ENCODE measurements around the gene KRT17. TPM values are rescaled to one million over a fixed set of nuclear protein-coding genes. Genes with fewer than 3 reads are reported as not detected.
"Not testable (repeated sequence)": the region's sequence is repeated elsewhere in the genome, so short reads cannot be mapped to it uniquely, and the experiment has no call there.

Gene KRT17
- total and polyA plus RNA-seq, 5 donors from 2014 or later, result not detected

GRCh38 chr17:41585301-41586056, 38.9 kb downstream of the KRT17 start:
- Mint-ChIP-seq H3K4me1 (no peaks in the 10 kb centered on the region), H3K4me3 (no peak overlapping the region), H3K9me3 (no peaks in the 10 kb centered on the region), H3K27ac (no peak overlapping the region), H3K36me3 (no peaks in the 10 kb centered on the region), H3K27me3 (peaks cover 18% of the 10 kb centered on the region)
- Histone ChIP-seq H3K36me3 (ENCODE audit: control insufficient read depth, insufficient read depth, low read length) (no peaks in the 10 kb centered on the region), H3K27me3 (ENCODE audit: control insufficient read depth, insufficient read depth, low read length) (no peaks in the 10 kb centered on the region), H3K27ac (ENCODE audit: insufficient read depth, low read length, poor library complexity, severe bottlenecking) (no peak overlapping the region), H3K9me3 (ENCODE audit: control insufficient read depth in 2 of 2, low read length in 2 of 2) (no peaks in the 10 kb centered on the region), H3K4me1 (ENCODE audit: control insufficient read depth, insufficient read depth, low read length, poor library complexity, severe bottlenecking) (no peaks in the 10 kb centered on the region), H3K4me3 (ENCODE audit: low read depth, low read length) (no peak overlapping the region)
- ATAC-seq (ENCODE audit: low read depth in 2 of 2) (no peak), DNase-seq (no peak)

DNA sequence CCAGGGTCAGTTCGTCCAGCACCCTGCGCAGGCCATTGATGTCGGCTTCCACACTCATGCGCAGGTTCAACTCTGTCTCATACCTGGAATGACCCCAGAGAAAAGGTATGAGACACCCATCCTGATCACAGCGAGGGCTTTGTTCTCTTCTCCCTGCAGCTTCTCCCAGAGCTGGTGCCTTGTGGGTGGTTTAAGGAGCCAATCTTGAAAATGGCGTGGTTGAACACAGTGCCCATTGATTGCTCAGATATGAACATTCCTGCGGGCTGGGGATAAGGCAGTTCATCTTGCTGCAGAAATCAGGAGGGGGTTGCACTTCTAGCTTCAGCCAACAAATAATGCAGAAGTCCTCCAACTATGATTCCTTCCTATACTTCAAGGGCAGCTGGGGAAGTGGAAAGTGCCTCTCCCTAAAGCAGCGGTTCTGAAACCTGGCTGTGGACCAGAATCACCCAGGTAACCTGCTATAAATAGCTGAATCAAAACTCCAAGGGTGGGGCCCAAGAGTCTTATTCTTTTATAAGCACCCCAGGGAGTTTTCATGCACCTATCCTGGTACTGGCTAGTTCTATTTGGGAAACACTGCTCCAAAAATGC, 39.9 kb downstream of the KRT17 start:
- not testable (repeated sequence) for H3K4me1 Mint-ChIP-seq; H3K9me3 Mint-ChIP-seq; H3K4me3 ChIP-seq (ENCODE audit: low read depth, low read length); H3K36me3 ChIP-seq (ENCODE audit: control insufficient read depth, insufficient read depth, low read length); H3K36me3 Mint-ChIP-seq; H3K27me3 ChIP-seq (ENCODE audit: control insufficient read depth, insufficient read depth, low read length); H3K4me3 Mint-ChIP-seq; ATAC-seq (ENCODE audit: low read depth in 2 of 2); H3K27ac Mint-ChIP-seq; H3K4me1 ChIP-seq (ENCODE audit: control insufficient read depth, insufficient read depth, low read length, poor library complexity, severe bottlenecking); H3K9me3 ChIP-seq (ENCODE audit: control insufficient read depth in 2 of 2, low read length in 2 of 2); H3K27ac ChIP-seq (ENCODE audit: insufficient read depth, low read length, poor library complexity, severe bottlenecking); DNase-seq
- peaks cover 19% of the 10 kb centered on the region for H3K27me3 Mint-ChIP-seq

GRCh38 chr17:41583137-41584127, 40.9 kb downstream of the KRT17 start:
- no peak for ATAC-seq (ENCODE audit: low read depth in 2 of 2)
- H3K9me3 ChIP-seq (ENCODE audit: control insufficient read depth in 2 of 2, low read length in 2 of 2), result no peaks in the 10 kb centered on the region
- DNase-seq, result no peak
- H3K27me3 Mint-ChIP-seq, result peaks cover 22% of the 10 kb centered on the region
- H3K9me3 Mint-ChIP-seq, result no peaks in the 10 kb centered on the region
- no peak overlapping the region for H3K27ac ChIP-seq (ENCODE audit: insufficient read depth, low read length, poor library complexity, severe bottlenecking)
- H3K4me1 ChIP-seq (ENCODE audit: control insufficient read depth, insufficient read depth, low read length, poor library complexity, severe bottlenecking), result no peaks in the 10 kb centered on the region
- H3K4me3 Mint-ChIP-seq, result no peak overlapping the region
- H3K4me3 ChIP-seq (ENCODE audit: low read depth, low read length), result no peak overlapping the region
- H3K36me3 Mint-ChIP-seq, result peaks cover 4% of the 10 kb centered on the region
- H3K27ac Mint-ChIP-seq, result peak overlapping the region in 1 of 3 donors; percentile 9
- no peaks in the 10 kb centered on the region for H3K27me3 ChIP-seq (ENCODE audit: control insufficient read depth, insufficient read depth, low read length)
- H3K4me1 Mint-ChIP-seq, result no peaks in the 10 kb centered on the region
- H3K36me3 ChIP-seq (ENCODE audit: control insufficient read depth, insufficient read depth, low read length), result no peaks in the 10 kb centered on the region

- not testable (repeated sequence) for H3K36me3 ChIP-seq (ENCODE audit: control insufficient read depth, insufficient read depth, low read length); H3K27me3 ChIP-seq (ENCODE audit: control insufficient read depth, insufficient read depth, low read length); H3K27ac Mint-ChIP-seq; ATAC-seq (ENCODE audit: low read depth in 2 of 2); H3K27ac ChIP-seq (ENCODE audit: insufficient read depth, low read length, poor library complexity, severe bottlenecking); DNase-seq; H3K9me3 Mint-ChIP-seq; H3K36me3 Mint-ChIP-seq; H3K4me1 ChIP-seq (ENCODE audit: control insufficient read depth, insufficient read depth, low read length, poor library complexity, severe bottlenecking); H3K9me3 ChIP-seq (ENCODE audit: control insufficient read depth in 2 of 2, low read length in 2 of 2); H3K4me3 ChIP-seq (ENCODE audit: low read depth, low read length); H3K4me1 Mint-ChIP-seq; H3K4me3 Mint-ChIP-seq
- peaks cover 26% of the 10 kb centered on the region for H3K27me3 Mint-ChIP-seq
These were observed 42.1 kb downstream of the KRT17 start for GRCh38 chr17:41582061-41582968.

DNA sequence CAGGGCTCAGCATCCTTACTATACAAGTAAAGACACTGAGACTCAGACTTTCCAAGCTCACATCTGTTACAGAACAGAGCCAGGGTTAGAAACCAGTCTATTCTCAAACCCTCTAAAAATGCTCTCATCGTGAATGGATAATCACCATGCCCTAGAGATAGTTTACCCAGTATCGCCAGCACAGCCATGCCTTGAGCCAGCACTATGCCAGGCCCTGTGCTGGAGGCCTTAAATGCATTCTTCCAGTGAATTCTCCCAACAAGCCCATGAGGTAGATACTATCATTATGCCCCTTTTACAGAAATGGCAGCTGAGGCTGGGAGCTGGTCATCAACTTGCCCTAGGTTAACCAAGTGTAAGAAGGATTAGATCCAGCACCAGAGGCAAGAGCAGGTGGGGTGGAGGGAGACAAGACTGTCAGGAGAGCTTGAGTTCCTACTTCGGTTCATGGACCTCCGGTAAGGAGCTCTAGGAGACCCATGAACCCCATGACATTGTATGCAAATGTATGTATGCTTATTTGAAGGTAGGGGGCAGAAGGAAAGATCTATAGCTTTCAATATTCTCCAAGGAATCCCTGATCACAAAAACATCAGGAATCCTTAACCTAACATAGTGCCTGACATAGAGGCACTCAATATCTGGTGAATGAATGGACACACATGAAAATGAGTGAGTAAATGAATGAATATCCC, 42.9 kb downstream of the KRT17 start:
- no peak for ATAC-seq (ENCODE audit: low read depth in 2 of 2)
- H3K27me3 Mint-ChIP-seq, result peaks cover 26% of the 10 kb centered on the region
- no peak overlapping the region for H3K27ac ChIP-seq (ENCODE audit: insufficient read depth, low read length, poor library complexity, severe bottlenecking)

DNA sequence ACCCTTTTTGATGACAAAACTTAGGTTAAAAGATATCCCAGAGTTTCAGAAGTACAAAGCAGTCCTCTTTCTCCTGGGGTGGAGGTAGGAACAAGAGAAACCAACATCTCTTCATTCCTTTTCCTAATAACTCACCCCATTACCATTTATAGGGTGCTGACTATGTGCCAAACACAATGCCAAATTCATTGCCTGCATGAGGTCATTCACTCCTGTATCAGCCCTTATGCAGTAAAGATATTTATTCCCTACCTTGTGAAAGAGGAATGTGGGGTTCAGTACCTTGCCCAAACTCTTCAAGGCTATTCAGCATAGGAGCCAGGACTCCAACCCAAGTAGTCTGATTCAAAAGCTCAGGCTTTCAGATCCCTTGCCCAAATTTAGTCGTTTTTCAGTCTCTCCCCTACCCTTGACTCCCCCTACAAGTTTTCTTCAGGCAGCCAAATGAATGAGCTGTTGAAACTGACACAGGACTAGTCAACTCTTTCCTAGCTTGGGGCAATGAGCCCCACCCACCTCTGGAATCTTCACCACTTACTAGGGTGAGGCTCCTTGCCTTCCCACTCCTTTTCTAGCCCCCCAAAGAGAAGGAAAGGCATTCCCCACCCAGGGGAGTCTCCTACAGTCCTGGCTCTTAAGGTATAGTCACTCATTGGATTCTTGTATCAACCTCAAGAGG, 43.5 kb downstream of the KRT17 start:
- H3K9me3 Mint-ChIP-seq, result no peaks in the 10 kb centered on the region
- H3K4me3 ChIP-seq (ENCODE audit: low read depth, low read length), result no peak overlapping the region
- no peaks in the 10 kb centered on the region for H3K4me1 Mint-ChIP-seq
- no peaks in the 10 kb centered on the region for H3K27me3 ChIP-seq (ENCODE audit: control insufficient read depth, insufficient read depth, low read length)
- peaks cover 31% of the 10 kb centered on the region for H3K27me3 Mint-ChIP-seq
- peaks cover 4% of the 10 kb centered on the region for H3K36me3 Mint-ChIP-seq
- no peaks in the 10 kb centered on the region for H3K36me3 ChIP-seq (ENCODE audit: control insufficient read depth, insufficient read depth, low read length)
- ATAC-seq (ENCODE audit: low read depth in 2 of 2), result no peak
- no peaks in the 10 kb centered on the region for H3K4me1 ChIP-seq (ENCODE audit: control insufficient read depth, insufficient read depth, low read length, poor library complexity, severe bottlenecking)
- H3K4me3 Mint-ChIP-seq, result no peak overlapping the region
- H3K27ac ChIP-seq (ENCODE audit: insufficient read depth, low read length, poor library complexity, severe bottlenecking), result no peak overlapping the region
- no peak overlapping the region for H3K27ac Mint-ChIP-seq
- DNase-seq, result no peak
- no peaks in the 10 kb centered on the region for H3K9me3 ChIP-seq (ENCODE audit: control insufficient read depth in 2 of 2, low read length in 2 of 2)

More for the DNA sequence above, 42.9 kb downstream of the KRT17 start:
- Mint-ChIP-seq H3K27ac (no peak overlapping the region), H3K9me3 (no peaks in the 10 kb centered on the region), H3K4me1 (no peaks in the 10 kb centered on the region), H3K4me3 (no peak overlapping the region), H3K36me3 (peaks cover 4% of the 10 kb centered on the region)
- Histone ChIP-seq H3K4me1 (ENCODE audit: control insufficient read depth, insufficient read depth, low read length, poor library complexity, severe bottlenecking) (no peaks in the 10 kb centered on the region), H3K4me3 (ENCODE audit: low read depth, low read length) (no peak overlapping the region), H3K36me3 (ENCODE audit: control insufficient read depth, insufficient read depth, low read length) (no peaks in the 10 kb centered on the region), H3K9me3 (ENCODE audit: control insufficient read depth in 2 of 2, low read length in 2 of 2) (no peaks in the 10 kb centered on the region), H3K27me3 (ENCODE audit: control insufficient read depth, insufficient read depth, low read length) (no peaks in the 10 kb centered on the region)
- no peak for DNase-seq
